CD4-positive, alpha-beta memory T cell (primary cell): Measurements from ENCODE around the gene TIMM50. TPM values are rescaled to one million over a fixed set of nuclear protein-coding genes. Genes with fewer than 3 reads are reported as not detected.

ENCODE experiments used
- CTCF ChIA-PET: fragments of 350-600 bp; sonication (Branson Sonifier 250); formaldehyde crosslinking; loops from one replicate; lab custom pipeline; 2021; ENCODE audit warnings: inconsistent platforms; ENCODE audit not compliant: partially characterized antibody; lab: Charles Lee
- POLR2A ChIA-PET: fragments of 350-600 bp; sonication (Branson Sonifier 250); formaldehyde crosslinking; loops from one replicate; lab custom pipeline; 2021; ENCODE audit not compliant: partially characterized antibody; lab: Charles Lee
- DNase-seq, 5 donors: peaks; one replicate each; pipeline versions ENCODE4 v3.0.0 to v3.0.0-alpha.2; 2020 to 2022; ENCODE audit warnings: mixed read lengths in 1 of 5
- H3K27ac ChIP-seq: one replicate; pipeline ENCODE4 v1.7.0; 2013; ENCODE audit warnings: low read depth, low read length
- H3K27me3 ChIP-seq: 2 replicates; pipeline ENCODE4 v1.7.0; 2013; ENCODE audit warnings: mild to moderate bottlenecking, low read length, moderate library complexity; ENCODE audit not compliant: insufficient read depth
- H3K36me3 ChIP-seq: 2 replicates; pipeline ENCODE4 v1.7.0; 2013; ENCODE audit warnings: mild to moderate bottlenecking, low read length, moderate library complexity; ENCODE audit not compliant: insufficient read depth
- H3K4me1 ChIP-seq: 2 replicates; pipeline ENCODE4 v1.7.0; 2013; ENCODE audit warnings: mild to moderate bottlenecking, low read length, moderate library complexity; ENCODE audit not compliant: insufficient read depth
- H3K4me3 ChIP-seq, 2 donors: one replicate each; pipeline ENCODE4 v1.7.0; 2013; ENCODE audit warnings: low read length in 2 of 2, mild to moderate bottlenecking in 1 of 2
- H3K9me3 ChIP-seq, 2 donors: one replicate each; pipeline ENCODE4 v1.7.0; 2013; ENCODE audit warnings: low read length in 2 of 2, control low read depth in 1 of 2; ENCODE audit not compliant: control insufficient read depth in 1 of 2
- H3K27ac Mint-ChIP-seq, 7 donors: one replicate each; pipeline ENCODE4 v1.8.0; 2020 to 2021; ENCODE audit warnings: mixed read lengths in 7 of 7, mild to moderate bottlenecking in 6 of 7, inconsistent platforms in 3 of 7, moderate library complexity in 3 of 7
- H3K27me3 Mint-ChIP-seq, 2 donors: one replicate each; pipeline ENCODE4 v1.8.0; 2020 to 2021; ENCODE audit warnings: mixed read lengths in 2 of 2
- H3K36me3 Mint-ChIP-seq, 2 donors: one replicate each; pipeline ENCODE4 v1.8.0; 2020 to 2021; ENCODE audit warnings: mixed read lengths in 2 of 2, inconsistent platforms in 1 of 2, mild to moderate bottlenecking in 1 of 2
- H3K4me1 Mint-ChIP-seq, 4 donors: one replicate each; pipeline ENCODE4 v1.8.0; 2020 to 2021; ENCODE audit warnings: mixed read lengths in 4 of 4, mild to moderate bottlenecking in 1 of 4
- H3K4me3 Mint-ChIP-seq, 8 donors: one replicate each; pipeline ENCODE4 v1.8.0; 2020 to 2021; ENCODE audit warnings: mixed read lengths in 8 of 8, mild to moderate bottlenecking in 7 of 8, moderate library complexity in 6 of 8, inconsistent platforms in 3 of 8
- H3K9me3 Mint-ChIP-seq, 8 donors: one replicate each; pipeline ENCODE4 v1.8.0; 2020 to 2021; ENCODE audit warnings: mixed read lengths in 8 of 8, mild to moderate bottlenecking in 5 of 8, inconsistent platforms in 3 of 8, moderate library complexity in 1 of 8
- intact Hi-C: fragments of 100-400 bp; cut with micrococcal nuclease; formaldehyde crosslinking; loops from one replicate; pipeline ENCODE4 v1.15.1; 2023
- polyA plus RNA-seq, 2 donors: library from polyadenylated mRNA; unstranded; fragments of 300-500 nt; fragmentation: Illumina TruSeq; gene quantifications; one replicate each; pipeline ENCODE4 v1.2.3, GENCODE V29; 2021
- total RNA-seq, 2 experiments: library from RNA; stranded (reverse); gene quantifications; one replicate each; pipeline ENCODE4 v1.2.3, GENCODE V29; 2021

The TIMM50 gene
- total RNA-seq (10 to 100 TPM; 47.2 to 49.6 TPM), polyA plus RNA-seq (10 to 100 TPM; 39.1 to 50.4 TPM)

GRCh38 chr19:39480337-39481228 lies at the start of gene TIMM50:
TIMM50 (plus strand) TSS chr19:39480838; CDS start chr19:39480854, 16 bp downstream.
- Histone ChIP-seq H3K36me3 (peaks cover 12% of the 10 kb centered on the region), H3K9me3 (no peaks in the 10 kb centered on the region), H3K4me1 (peaks cover 17% of the 10 kb centered on the region), H3K27ac (peak within 1 kb of the TSS; percentile 82), H3K27me3 (no peaks in the 10 kb centered on the region), H3K4me3 (peak within 1 kb of the TSS; percentile 83 to 93)
- peak; percentile 93 to 96 (median 94) for DNase-seq
- POLR2A ChIA-PET, result interaction anchor here (0.6 to 1.6 kb wide), 16 partner anchors 9 to 407 kb away, joined by 3 to 18 read pairs (median 3); partner anchors contain the start of genes EID2B, PLEKHG2, RPS16 and SUPT5H
- H3K9me3 Mint-ChIP-seq, result no peaks in the 10 kb centered on the region
- CTCF ChIA-PET, result interaction anchor here (1.0 kb wide), 1 partner anchor 51 kb away, joined by 4 read pairs; the partner anchor contains the start of gene EID2B
- intact Hi-C loops, result loop anchor here (1.0 to 2.0 kb wide), 3 partner anchors 36 to 192 kb away; partner anchors contain the start of genes EID2B and SUPT5H
- peaks cover 15 to 41% (median 25%) of the 10 kb centered on the region in 4 donors for H3K4me1 Mint-ChIP-seq
- H3K27me3 Mint-ChIP-seq, result no peaks in the 10 kb centered on the region
- H3K36me3 Mint-ChIP-seq, result peaks cover 7 to 31% of the 10 kb centered on the region in 2 donors
- peak within 1 kb of the TSS; percentile 90 to 96 (median 94) for H3K4me3 Mint-ChIP-seq
- H3K27ac Mint-ChIP-seq, result peak within 1 kb of the TSS; percentile 92 to 98 (median 96)

DNA sequence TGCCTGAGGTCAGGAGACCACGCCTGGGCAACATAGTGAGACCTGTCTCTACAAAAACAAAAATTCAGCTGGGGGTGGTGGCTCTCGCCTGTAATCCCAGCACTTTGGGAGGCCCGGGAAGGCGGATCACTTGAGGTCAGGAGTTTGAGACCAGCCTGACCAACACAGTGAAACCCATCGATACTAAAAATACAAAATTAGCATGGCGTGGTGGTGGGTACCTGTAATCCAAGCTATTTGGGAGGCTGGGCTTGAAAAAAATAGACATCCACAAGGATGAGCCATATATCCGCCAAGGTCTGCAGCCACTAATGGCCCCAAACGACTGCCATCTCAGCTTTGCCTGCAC lies 48.0 kb upstream of the TIMM50 start:
- H3K36me3 ChIP-seq, result peaks cover 24% of the 10 kb centered on the region
- Mint-ChIP-seq H3K27ac (peak overlapping the region; percentile 57 to 99 (median 78)), H3K9me3 (peaks cover 0 to 5% (median 0%) of the 10 kb centered on the region in 8 donors), H3K36me3 (peaks cover 29 to 49% of the 10 kb centered on the region in 2 donors), H3K4me3 (peak overlapping the region in 4 of 8 donors; percentile 2 to 52 (median 28)), H3K27me3 (peaks cover 0 to 1% of the 10 kb centered on the region in 2 donors), H3K4me1 (peaks cover 30 to 59% (median 44%) of the 10 kb centered on the region in 4 donors)
- POLR2A ChIA-PET, result interaction anchor here (0.8 to 6.4 kb wide), 10 partner anchors 8 to 48 kb away, joined by 3 to 153 read pairs (median 4); partner anchors contain the start of genes PLEKHG2, SUPT5H and TIMM50
- CTCF ChIA-PET, result interaction anchor here (0.6 to 2.7 kb wide), 4 partner anchors 21 to 115 kb away, joined by 3 to 9 read pairs (median 4); partner anchors contain the start of gene PLEKHG2
- intact Hi-C loops, result no loop called here
- H3K4me1 ChIP-seq, result peaks cover 43% of the 10 kb centered on the region
- no peaks in the 10 kb centered on the region for H3K27me3 ChIP-seq
- H3K4me3 ChIP-seq, result no peak overlapping the region
- H3K9me3 ChIP-seq, result no peaks in the 10 kb centered on the region
- no peak overlapping the region for H3K27ac ChIP-seq
- DNase-seq, result peak in 1 of 5 donors; percentile 13

DNA sequence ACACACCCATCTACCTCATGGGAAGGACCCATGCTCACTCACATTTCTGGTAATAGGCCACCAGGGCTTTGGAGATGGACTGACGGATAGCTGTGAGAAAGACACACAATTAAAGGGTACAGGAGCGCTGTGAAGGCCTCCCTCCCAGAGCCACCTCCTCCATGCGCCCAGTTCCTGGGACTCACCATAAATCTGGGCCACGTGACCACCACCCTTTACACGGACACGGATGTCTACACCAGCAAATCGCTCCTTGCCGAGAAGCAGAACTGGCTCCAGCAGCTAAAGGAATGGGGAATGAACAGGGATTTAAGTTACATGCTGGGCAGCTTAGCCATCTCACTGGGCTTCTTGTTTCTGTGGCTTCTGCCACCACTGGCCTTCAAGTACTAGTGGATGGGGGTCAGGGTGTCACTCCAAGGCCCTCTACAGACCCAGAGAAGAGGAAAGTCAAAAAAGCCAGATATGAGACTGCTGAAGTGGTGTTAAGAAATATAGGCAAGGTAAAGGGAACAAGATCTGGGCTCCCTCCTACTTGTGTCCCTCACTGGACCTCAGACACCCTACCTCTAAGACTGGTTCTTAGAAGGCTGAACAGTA lies 47.1 kb upstream of the TIMM50 start:
- Histone ChIP-seq H3K4me1 (peaks cover 43% of the 10 kb centered on the region), H3K4me3 (no peak overlapping the region), H3K27ac (peak overlapping the region; percentile 90), H3K9me3 (no peaks in the 10 kb centered on the region), H3K36me3 (peaks cover 24% of the 10 kb centered on the region), H3K27me3 (no peaks in the 10 kb centered on the region)
- H3K4me3 Mint-ChIP-seq, result peak overlapping the region in 7 of 8 donors; percentile 30 to 100 (median 67)
- peaks cover 0 to 5% (median 0%) of the 10 kb centered on the region in 8 donors for H3K9me3 Mint-ChIP-seq
- peak in 1 of 5 donors; percentile 24 for DNase-seq
- ChIA-PET CTCF (interaction anchor here (0.6 to 2.7 kb wide), 2 partner anchors 36 to 114 kb away, joined by 4 to 9 read pairs; no protein-coding TSS in a partner anchor), POLR2A (interaction anchor here (0.6 to 6.4 kb wide), 15 partner anchors 10 to 98 kb away, joined by 3 to 153 read pairs (median 3); partner anchors contain the start of genes GMFG, PLEKHG2, SUPT5H and TIMM50)
- H3K27ac Mint-ChIP-seq, result peak overlapping the region; percentile 68 to 100 (median 99)
- H3K27me3 Mint-ChIP-seq, result peaks cover 0 to 1% of the 10 kb centered on the region in 2 donors
- intact Hi-C loops, result no loop called here
- peaks cover 30 to 59% (median 44%) of the 10 kb centered on the region in 4 donors for H3K4me1 Mint-ChIP-seq
- H3K36me3 Mint-ChIP-seq, result peaks cover 29 to 49% of the 10 kb centered on the region in 2 donors

GRCh38 chr19:39434123-39435076 lies 46.2 kb upstream of the TIMM50 start:
- H3K4me1 Mint-ChIP-seq, result peaks cover 30 to 59% (median 44%) of the 10 kb centered on the region in 4 donors

GRCh38 chr19:39435499-39436349 lies 44.9 kb upstream of the TIMM50 start, which contains the start of gene RPS16:
RPS16 (minus strand) TSS chr19:39435949; CDS start chr19:39435895, 54 bp downstream.
- peaks cover 37% of the 10 kb centered on the region for H3K4me1 ChIP-seq
- peaks cover 24% of the 10 kb centered on the region for H3K36me3 ChIP-seq
- peaks cover 29 to 46% of the 10 kb centered on the region in 2 donors for H3K36me3 Mint-ChIP-seq
- POLR2A ChIA-PET, result interaction anchor here (0.7 to 6.4 kb wide), 41 partner anchors 9 to 1828 kb away, joined by 3 to 153 read pairs (median 5); partner anchors contain the start of genes C19orf47, DYRK1B, EID2 and EID2B
- peak; percentile 98 to 99 (median 99) for DNase-seq
- H3K4me3 Mint-ChIP-seq, result peak within 1 kb of the TSS; percentile 97 to 100 (median 100)
- H3K27ac ChIP-seq, result peak within 1 kb of the TSS; percentile 90
- CTCF ChIA-PET, result interaction anchor here (0.7 to 2.3 kb wide), 18 partner anchors 9 to 237 kb away, joined by 3 to 16 read pairs (median 4); partner anchors contain the start of genes EID2, EID2B, GMFG and MED29
- peaks cover 31 to 62% (median 41%) of the 10 kb centered on the region in 4 donors for H3K4me1 Mint-ChIP-seq
- H3K27me3 ChIP-seq, result no peaks in the 10 kb centered on the region
- H3K27me3 Mint-ChIP-seq, result peaks cover 0 to 1% of the 10 kb centered on the region in 2 donors
- peak within 1 kb of the TSS; percentile 98 to 100 (median 99) for H3K27ac Mint-ChIP-seq
- no peaks in the 10 kb centered on the region for H3K9me3 ChIP-seq
- peak within 1 kb of the TSS; percentile 71 to 90 for H3K4me3 ChIP-seq
- intact Hi-C loops, result loop anchor here (1.0 kb wide), 5 partner anchors 10 to 97 kb away; partner anchors contain the start of genes EID2B, MED29, PAF1 and PLEKHG2
- peaks cover 0 to 5% (median 0%) of the 10 kb centered on the region in 8 donors for H3K9me3 Mint-ChIP-seq

More at GRCh38 chr19:39434123-39435076, 46.2 kb upstream of the TIMM50 start:
- Mint-ChIP-seq H3K36me3 (peaks cover 29 to 49% of the 10 kb centered on the region in 2 donors), H3K9me3 (peaks cover 0 to 5% (median 0%) of the 10 kb centered on the region in 8 donors), H3K27me3 (peaks cover 0 to 1% of the 10 kb centered on the region in 2 donors), H3K4me3 (peak overlapping the region; percentile 97 to 100 (median 100)), H3K27ac (peak overlapping the region; percentile 98 to 100 (median 99))
- peak overlapping the region; percentile 90 for H3K27ac ChIP-seq
- peak overlapping the region; percentile 71 to 90 for H3K4me3 ChIP-seq
- DNase-seq, result peak in 1 of 5 donors; percentile 27
- intact Hi-C loops, result no loop called here
- POLR2A ChIA-PET, result interaction anchor here (0.6 to 6.4 kb wide), 31 partner anchors 10 to 1829 kb away, joined by 3 to 153 read pairs (median 5); partner anchors contain the start of genes EID2, EID2B, GMFG and MED29
- H3K36me3 ChIP-seq, result peaks cover 24% of the 10 kb centered on the region
- H3K4me1 ChIP-seq, result peaks cover 43% of the 10 kb centered on the region
- CTCF ChIA-PET, result interaction anchor here (1.1 to 2.7 kb wide), 10 partner anchors 11 to 238 kb away, joined by 3 to 16 read pairs (median 8); partner anchors contain the start of genes EID2B, GMFG, MED29 and PAF1
- H3K9me3 ChIP-seq, result no peaks in the 10 kb centered on the region
- H3K27me3 ChIP-seq, result no peaks in the 10 kb centered on the region
